GM12865 (cell line): ENCODE results near the gene PPID.
"Not testable (repeated sequence)": the region's sequence is repeated elsewhere in the genome, so short reads cannot be mapped to it uniquely, and the experiment has no call there.

ENCODE experiments used
- DNase-seq: peaks from one replicate; pipeline ENCODE4 v3.0.0; 2010; ENCODE audit warnings: low read depth
- H3K4me3 ChIP-seq: 2 replicates; pipeline ENCODE4 v1.5.1; 2011; ENCODE audit warnings: mild to moderate bottlenecking, low read depth, low read length, control low read depth
- CTCF ChIP-seq: IDR thresholded peaks from 2 replicates; pipeline ENCODE4 v1.5.1; 2011; ENCODE audit warnings: low read length, control low read depth, low read depth, inconsistent platforms; ENCODE audit not compliant: insufficient read depth; ENCODE audit errors: missing control alignments

The PPID gene

DNA sequence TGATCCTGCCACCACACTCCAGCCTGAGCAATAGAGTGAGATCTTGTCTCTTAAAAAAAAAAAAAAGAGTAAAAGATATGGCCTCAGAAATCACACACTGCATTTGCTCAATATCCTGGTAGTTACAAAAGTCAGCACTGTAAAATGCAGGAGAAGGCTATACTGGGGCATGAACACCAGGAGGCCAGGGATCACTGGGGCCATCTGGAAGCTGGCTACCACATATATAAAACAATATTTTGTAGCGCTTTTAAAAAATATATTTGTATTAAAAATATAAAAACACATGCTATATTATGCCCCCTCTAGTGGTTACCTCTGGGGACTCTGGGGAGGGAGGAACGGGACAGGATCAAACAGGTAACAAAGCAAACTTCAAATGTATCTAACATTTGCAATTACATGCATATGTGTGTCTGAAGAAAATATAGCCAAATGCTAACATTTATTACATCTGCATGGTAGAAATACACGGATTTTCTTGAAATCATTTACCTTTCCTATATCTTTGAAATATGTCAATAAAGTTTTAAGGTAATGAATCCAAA lies 55.5 kb downstream of the PPID start:
- DNase-seq = peak; percentile 36
- peak; percentile 60 for TF ChIP-seq CTCF
- no peak overlapping the region for H3K4me3 ChIP-seq

- DNase-seq = no peak
- no peak for TF ChIP-seq CTCF
- no peak overlapping the region for H3K4me3 ChIP-seq
Observed at GRCh38 chr4:158666892-158667291, 56.3 kb downstream of the PPID start.

DNA sequence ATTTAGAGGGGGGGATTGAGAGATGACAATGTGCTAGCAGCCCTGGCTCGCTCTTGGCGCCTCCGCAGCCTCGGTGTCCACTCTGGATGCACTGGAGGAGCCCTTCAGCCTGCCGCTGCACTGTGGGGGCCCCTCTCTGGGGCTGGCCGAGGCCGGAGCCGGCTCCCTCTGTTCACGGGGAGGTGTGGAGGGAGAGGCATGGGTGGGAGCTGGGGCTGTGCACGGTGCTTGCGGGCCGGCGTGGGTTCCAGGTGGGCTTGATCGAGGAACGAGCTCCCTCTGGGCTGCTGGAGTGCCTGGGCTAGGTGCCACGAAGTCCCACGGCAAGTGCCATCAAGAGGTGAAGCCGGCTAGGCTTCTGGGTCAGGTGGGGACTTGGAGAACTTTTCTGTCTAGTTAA lies 58.4 kb downstream of the PPID start:
- H3K4me3 ChIP-seq = no peak overlapping the region
- TF ChIP-seq CTCF = no peak
- no peak for DNase-seq

DNA sequence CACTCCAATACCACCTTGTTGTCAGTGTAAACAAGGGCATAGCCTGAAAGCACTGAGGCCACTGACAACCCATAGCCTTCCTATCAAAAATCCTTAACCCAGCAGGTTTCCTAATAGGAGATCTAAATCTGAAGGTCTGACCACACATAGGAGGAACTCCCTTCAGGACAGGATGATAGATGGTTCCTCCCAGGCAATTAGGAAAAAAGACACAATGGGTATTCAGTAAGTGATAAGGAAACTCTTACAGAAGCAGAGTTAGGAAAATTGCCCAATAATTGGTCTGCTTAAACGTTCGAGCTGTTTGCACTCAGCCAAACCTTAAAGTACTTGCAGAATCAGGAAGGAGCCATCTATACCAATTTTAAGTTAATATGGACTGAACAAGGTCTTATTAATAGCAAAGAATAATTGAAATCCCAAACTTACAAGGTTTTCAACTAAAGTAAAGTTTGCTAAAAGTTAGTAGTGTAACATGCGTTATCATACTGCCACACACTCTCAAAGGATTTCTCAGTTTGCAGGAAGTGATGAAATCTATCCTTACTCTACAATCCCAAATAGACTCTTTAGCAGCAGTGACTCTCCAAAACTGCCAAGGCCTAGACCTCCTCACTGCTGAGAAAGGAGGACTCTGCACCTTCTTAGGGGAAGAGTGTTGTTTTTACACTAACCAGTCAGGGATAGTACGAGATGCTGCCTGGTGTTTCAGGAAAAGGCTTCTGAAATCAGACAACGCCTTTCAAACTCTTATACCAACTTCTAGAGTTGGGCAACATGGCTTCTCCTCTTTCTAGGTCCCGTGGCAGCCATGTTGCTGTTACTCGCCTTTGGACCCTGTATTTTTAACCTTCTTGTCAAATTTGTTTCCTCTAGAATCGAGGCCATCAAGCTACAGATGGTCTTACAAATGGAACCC lies 59.2 kb downstream of the PPID start:
- not testable (repeated sequence) for DNase-seq, H3K4me3 ChIP-seq

GRCh38 chr4:158663255-158663654 lies 59.9 kb downstream of the PPID start:
- DNase-seq, H3K4me3 ChIP-seq: not testable (repeated sequence)
